Measurements from ENCODE around the gene DNASE1L2. TPM values are rescaled to one million over a fixed set of nuclear protein-coding genes. Genes with fewer than 3 reads are reported as not detected.

DNASE1L2 gene
- total and polyA plus RNA-seq, 10 of the 15 experiments (the other 5 are each of a cell fraction or from before 2014, with no cell fraction given), result 0.06 to 1.5 (median 0.29) TPM

DNA sequence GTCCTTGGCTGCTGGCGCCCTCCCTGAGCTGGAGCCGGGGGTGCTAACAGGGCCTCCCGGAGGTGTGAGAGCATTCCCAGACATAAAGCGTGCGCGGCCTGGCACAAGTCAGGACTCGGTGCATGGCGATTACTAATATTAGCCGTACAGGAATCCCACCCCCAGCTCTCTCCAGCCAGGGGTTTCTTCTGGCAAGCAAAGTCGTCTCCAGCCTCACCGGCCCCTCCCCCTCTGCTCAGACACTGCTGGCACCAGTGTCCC is 44.9 kb upstream of the DNASE1L2 start:
- Histone ChIP-seq H2AFZ (ENCODE audit: control insufficient read depth, low read depth, low read length) (no peak overlapping the region), H3K4me1 (ENCODE audit: control insufficient read depth, insufficient read depth, low read length) (no peaks in the 10 kb centered on the region; the same call in 1 of the 2 replicates), H3K4me2 (ENCODE audit: control insufficient read depth, insufficient read depth) (no peak overlapping the region), H3K9me3 (replicated peaks; ENCODE audit: control insufficient read depth, insufficient read depth, low read length) (no peaks in the 10 kb centered on the region), H3K27ac (ENCODE audit: control insufficient read depth, insufficient read depth) (no peak overlapping the region), H3K4me3 (no peak overlapping the region), H3K36me3 (ENCODE audit: control insufficient read depth in 2 of 2, insufficient read depth in 2 of 2, low read length in 1 of 2) (no peaks in the 10 kb centered on the region), H4K20me1 (ENCODE audit: control insufficient read depth, insufficient read depth) (no peaks in the 10 kb centered on the region), H3K9ac (ENCODE audit: control insufficient read depth, insufficient read depth, low read length) (no peak overlapping the region), H3K79me2 (ENCODE audit: control insufficient read depth, insufficient read depth, low read length) (no peaks in the 10 kb centered on the region), H3K27me3 (replicated peaks in 1 of 2; ENCODE audit: control insufficient read depth in 2 of 2, insufficient read depth in 2 of 2, low read length in 1 of 2) (peaks cover 7 to 8% of the 10 kb centered on the region in 2 experiments)
- FAIRE-seq (no peak), ATAC-seq (no peak), DNase-seq (ENCODE audit: low read depth, low spot score) (no peak)
- ChIA-PET RAD21 (ENCODE audit: unreplicated experiment) (no interaction called here), POLR2A (no interaction called here), CTCF (no interaction called here), SMC1A (ENCODE audit: uncharacterized antibody, unreplicated experiment) (no interaction called here)
- intact Hi-C loops (cut with micrococcal nuclease; ENCODE audit: unreplicated experiment), result no loop called here
- BruUV-seq (replicated peaks), result no TSS peak
- TF ChIP-seq, protein P1, sequence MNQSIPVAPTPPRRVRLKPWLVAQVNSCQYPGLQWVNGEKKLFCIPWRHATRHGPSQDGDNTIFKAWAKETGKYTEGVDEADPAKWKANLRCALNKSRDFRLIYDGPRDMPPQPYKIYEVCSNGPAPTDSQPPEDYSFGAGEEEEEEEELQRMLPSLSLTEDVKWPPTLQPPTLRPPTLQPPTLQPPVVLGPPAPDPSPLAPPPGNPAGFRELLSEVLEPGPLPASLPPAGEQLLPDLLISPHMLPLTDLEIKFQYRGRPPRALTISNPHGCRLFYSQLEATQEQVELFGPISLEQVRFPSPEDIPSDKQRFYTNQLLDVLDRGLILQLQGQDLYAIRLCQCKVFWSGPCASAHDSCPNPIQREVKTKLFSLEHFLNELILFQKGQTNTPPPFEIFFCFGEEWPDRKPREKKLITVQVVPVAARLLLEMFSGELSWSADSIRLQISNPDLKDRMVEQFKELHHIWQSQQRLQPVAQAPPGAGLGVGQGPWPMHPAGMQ (IDR thresholded peaks at IDR 0.05; ENCODE audit: borderline replicate concordance), result no peak
- TF ChIP-seq KLF5 (IDR thresholded peaks at IDR 0.05; ENCODE audit: partially characterized antibody) (no peak), KDM1A (IDR thresholded peaks at IDR 0.05; ENCODE audit: borderline replicate concordance) (no peak), RFX5 (IDR thresholded peaks at IDR 0.05; ENCODE audit: low read depth, low read length) (no peak), NFYA (IDR thresholded peaks at IDR 0.05; ENCODE audit: borderline replicate concordance, low read depth, low read length) (no peak), HCFC1 (IDR thresholded peaks at IDR 0.05; ENCODE audit: low read length) (no peak), NRF1 (conservative IDR thresholded peaks at IDR 0.05; ENCODE audit: low read depth, low read length) (no peak), SP1 (IDR thresholded peaks at IDR 0.05; ENCODE audit: low read depth, low read length) (no peak), IRF4 (IDR thresholded peaks at IDR 0.05; ENCODE audit: low read depth, low read length) (no peak), ZBED1 (IDR thresholded peaks at IDR 0.05; ENCODE audit: borderline replicate concordance) (no peak)
- TF ChIP-seq, protein P2, sequence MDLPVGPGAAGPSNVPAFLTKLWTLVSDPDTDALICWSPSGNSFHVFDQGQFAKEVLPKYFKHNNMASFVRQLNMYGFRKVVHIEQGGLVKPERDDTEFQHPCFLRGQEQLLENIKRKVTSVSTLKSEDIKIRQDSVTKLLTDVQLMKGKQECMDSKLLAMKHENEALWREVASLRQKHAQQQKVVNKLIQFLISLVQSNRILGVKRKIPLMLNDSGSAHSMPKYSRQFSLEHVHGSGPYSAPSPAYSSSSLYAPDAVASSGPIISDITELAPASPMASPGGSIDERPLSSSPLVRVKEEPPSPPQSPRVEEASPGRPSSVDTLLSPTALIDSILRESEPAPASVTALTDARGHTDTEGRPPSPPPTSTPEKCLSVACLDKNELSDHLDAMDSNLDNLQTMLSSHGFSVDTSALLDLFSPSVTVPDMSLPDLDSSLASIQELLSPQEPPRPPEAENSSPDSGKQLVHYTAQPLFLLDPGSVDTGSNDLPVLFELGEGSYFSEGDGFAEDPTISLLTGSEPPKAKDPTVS (IDR thresholded peaks at IDR 0.05; ENCODE audit: low read depth, low read length), result no peak
- TF ChIP-seq, protein P3, sequence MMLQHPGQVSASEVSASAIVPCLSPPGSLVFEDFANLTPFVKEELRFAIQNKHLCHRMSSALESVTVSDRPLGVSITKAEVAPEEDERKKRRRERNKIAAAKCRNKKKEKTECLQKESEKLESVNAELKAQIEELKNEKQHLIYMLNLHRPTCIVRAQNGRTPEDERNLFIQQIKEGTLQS (IDR thresholded peaks at IDR 0.05; ENCODE audit: borderline replicate concordance, extremely low read depth, low read depth, low read length), result no peak
- 73% methylated on average over 11 of the region's 11 CpGs for WGBS (ENCODE audit: insufficient coverage, insufficient replicate concordance, low lambda C conversion rate, missing lambda C conversion rate)
- in situ Hi-C loops (cut with MboI), result no loop called here

All from GM12878 (cell line).